Measurements from ENCODE around the gene CTDP1.
"Not testable (repeated sequence)": the region's sequence is repeated elsewhere in the genome, so short reads cannot be mapped to it uniquely, and the experiment has no call there.

CTDP1 gene

DNA sequence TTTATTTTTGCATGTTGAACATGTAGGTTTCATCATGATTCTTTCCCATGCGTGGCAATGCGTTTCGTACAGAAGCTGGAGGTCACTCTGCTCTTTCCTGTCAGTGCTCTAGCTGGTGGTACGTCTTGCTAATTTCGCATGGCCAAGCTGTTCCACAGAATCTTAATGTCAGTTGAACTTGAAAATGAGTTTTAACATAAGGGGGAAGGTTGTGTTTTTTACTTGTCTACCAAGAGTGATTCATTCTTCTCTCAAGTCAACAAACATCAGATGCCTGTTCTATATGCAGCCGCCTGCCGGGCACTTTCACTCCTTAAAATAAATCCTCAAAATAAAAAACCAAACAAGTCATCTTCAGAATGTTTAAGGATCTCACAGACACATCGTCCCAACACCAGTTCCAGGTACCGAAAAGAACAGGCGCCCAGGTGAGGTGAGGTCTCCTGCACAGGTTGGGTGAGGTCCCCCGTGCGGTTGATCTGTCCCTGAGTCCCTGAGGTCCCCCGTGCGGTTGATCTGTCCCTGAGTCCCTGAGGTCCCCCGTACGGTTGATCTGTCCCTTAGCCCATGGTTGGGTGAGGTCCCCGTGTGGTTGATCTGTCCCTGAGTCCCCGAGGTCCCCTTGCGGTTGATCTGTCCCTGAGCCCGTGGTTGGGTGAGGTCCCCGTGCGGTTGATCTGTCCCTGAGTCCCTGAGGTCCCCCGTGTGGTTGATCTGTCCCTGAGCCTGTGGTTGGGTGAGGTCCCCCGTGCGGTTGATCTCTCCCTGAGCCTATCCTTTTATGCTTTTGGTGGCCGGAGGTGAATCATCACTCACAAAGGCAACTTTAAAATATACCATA lies 61.1 kb downstream of the CTDP1 start:
- DNase-seq (ENCODE audit: low read depth) = no peak

DNA sequence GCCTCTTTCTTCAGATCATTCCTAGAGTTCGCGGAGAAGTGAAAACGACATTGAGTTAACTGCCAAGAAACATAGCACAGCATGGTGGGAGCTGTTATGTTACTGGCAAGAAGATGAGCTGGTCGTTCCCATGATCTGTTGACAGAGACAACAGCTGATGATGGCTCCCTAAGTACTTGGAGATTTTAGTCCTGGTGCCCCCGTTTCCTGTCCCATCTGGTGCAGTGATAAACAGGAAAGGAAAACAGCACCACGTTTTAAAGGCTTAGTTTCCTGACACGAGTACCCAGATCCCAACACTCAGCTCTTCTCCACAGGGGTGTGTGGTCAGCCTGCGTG lies 61.7 kb downstream of the CTDP1 start:
- no peak for DNase-seq (ENCODE audit: low read depth)

DNA sequence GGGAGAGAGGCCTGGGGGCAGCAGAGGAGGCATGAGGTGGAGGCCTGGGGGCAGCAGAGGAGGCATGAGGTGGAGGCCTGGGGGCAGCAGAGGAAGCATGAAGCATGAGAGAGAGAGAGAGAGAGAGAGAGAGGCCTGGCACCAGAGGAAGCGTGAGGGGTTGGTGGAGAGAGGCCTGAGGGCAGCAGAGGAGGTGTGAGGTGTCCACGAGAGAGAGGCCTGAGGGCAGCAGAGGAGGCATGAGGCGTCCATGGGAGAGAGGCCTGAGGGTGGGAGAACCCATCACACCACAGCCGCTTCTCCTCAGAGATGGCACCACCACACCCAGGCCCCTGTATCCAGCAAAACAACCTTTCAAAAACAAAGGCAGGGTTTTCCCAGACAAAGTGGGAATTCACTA lies 62.5 kb downstream of the CTDP1 start:
- DNase-seq (ENCODE audit: low read depth) = no peak

DNA sequence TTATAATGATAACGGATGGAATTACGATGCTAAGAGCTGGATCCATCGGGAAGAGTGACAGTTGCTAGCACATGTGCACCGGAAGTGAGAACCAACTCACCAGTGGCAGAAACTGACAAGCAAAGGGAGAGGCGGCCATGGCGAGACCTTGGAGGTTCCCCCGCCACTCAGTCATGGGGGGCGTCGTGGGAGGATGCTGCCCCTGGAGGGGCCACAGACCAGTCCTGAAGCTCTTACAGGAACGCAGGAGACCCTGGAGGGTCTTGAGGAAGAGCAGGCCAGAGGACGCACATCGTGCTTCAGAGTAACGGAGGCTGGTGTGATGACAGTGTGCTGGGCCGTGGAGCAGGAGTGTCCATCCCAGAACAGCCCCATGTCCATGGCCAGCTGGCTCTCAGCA lies 65.0 kb downstream of the CTDP1 start:
- no peak for DNase-seq (ENCODE audit: low read depth)

DNA sequence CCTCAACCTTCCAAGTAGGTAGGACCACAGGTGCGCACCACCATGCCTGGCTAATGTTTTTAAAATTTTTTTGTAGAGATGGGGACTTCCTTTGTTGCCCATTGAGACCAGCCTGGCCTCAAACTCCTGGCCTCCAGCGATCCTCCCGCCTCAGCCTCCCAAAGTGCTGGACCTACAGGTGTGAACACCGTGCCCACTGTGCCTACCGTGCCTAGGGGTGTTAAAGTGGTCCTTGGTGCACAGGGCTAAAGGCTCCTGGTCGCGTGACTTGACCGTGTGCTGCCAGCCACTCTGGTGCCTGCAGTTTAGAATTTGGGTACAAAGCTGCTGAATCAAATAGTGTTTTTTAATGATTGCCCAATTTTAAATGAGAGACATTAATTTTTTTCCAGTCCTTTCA lies 67.1 kb downstream of the CTDP1 start:
- no peak for DNase-seq (ENCODE audit: low read depth)

DNA sequence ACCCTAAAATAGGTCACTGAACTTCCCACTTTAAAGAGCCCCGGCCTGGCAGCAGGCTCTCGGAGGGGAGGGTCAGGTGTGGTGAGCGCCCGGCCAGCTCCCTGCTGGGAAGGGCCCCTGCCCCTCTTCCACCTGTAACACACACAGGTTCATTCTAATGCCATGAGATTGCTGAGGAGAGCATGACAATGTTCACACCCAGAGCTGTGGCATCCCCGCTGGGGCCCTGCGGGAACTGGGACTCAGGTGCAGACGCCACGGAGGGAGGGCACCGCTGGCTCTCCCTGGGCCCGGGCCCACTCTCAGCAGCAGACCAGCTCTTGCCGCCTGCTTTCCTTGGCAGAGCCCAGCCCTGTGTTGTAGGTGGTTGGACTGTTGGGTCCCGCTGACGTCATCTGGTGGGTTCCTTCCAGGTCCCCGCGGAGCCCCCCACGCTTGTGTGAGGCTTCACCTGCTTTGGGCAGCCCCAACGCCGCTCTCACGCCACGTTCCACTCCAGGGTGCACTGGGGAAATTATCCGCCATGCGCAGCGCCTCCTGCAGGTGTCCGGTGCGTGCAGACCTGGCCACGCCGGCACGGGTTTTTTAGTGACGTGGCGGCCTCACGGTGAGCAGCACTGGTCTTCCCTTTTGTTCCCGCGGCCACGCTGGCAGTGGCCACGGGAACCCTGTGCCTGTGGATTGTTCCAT lies 67.7 kb downstream of the CTDP1 start:
- DNase-seq (ENCODE audit: low read depth) = no peak

DNA sequence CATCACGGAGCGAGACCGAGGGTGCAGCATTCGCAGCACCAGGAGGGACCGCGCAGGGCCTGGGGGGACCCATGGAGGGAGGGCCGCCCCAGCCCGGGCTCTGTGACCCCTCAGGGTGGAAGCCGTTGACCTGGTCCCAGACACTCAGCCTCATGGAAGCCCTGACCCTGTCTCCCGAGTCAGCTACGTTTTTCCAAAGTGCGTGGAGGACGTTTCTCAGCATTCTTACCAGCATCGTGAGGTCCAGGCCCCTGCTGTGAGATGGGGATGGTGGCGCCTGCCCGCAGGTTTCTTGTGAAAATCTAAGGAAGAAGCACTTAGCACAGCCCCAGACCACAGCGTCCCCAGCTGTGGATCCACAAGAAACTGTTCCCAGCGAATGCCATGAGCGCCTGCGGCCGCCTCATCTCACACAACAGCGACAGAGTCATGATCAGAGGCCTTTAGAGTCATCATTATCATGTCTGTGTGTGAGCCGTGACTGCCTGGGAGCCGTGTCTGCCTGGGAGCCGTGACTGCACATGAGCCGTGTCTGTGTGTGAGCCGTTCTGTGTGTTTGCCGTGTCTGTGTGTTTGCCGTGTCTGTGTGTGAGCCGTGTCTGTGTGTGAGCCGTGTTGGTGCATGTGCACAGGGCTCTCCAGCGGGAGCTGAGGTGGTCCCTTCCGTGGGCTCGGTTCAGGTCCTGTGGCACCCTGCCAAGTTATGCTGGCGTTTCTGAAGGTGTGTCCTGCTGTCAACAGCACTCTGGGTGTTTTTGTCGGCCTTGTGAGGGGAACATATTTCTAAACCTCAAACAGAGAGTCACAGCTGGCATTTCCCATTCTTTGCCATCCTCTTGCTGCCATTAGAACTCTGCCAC lies 68.9 kb downstream of the CTDP1 start:
- no peak for DNase-seq (ENCODE audit: low read depth)

DNA sequence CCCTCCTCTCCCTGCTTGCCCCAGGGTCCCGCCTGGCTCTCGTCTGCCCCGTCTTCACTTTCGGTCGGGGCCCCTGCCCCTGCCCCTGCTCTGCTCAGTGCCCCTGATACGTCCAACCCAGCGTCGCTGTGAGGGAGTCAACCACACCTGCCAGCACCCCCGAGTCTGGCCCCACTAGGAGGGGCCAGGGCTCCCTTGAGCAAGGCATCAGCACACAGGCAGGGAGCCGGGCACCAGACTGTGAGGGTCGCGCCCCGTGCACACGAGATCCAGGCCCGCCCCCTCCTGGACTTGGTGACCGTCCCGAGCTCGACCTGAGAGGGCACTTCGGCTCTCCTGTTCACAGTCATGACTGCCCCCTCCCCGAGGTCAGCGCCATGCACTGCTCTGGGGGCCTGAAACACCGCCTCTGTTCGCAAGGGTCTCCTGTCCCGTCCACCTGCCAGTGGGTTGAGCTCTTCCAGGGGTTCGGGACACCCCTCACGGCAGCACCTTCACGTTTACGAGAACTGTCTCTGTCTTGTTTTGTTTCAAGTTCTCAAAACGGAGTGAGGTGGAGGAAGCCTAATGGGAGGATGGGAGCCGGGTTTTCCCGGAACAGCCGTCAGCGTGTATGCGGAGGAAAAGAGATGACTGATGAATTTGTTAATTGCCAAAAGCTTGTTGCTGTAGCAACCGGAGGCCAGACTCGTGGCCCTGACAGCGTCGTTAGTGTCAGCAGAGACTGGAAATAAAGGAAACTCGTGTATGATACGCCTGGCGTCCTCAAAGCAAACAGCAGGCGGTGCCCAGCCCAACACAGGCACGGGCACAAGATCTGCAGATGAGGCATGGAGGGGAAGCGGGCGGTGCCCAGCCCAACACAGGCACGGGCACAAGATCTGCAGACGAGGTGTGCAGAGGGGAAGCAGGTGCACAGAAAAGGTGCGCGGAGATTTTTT lies 69.9 kb downstream of the CTDP1 start:
- DNase-seq (ENCODE audit: low read depth) = no peak

DNA sequence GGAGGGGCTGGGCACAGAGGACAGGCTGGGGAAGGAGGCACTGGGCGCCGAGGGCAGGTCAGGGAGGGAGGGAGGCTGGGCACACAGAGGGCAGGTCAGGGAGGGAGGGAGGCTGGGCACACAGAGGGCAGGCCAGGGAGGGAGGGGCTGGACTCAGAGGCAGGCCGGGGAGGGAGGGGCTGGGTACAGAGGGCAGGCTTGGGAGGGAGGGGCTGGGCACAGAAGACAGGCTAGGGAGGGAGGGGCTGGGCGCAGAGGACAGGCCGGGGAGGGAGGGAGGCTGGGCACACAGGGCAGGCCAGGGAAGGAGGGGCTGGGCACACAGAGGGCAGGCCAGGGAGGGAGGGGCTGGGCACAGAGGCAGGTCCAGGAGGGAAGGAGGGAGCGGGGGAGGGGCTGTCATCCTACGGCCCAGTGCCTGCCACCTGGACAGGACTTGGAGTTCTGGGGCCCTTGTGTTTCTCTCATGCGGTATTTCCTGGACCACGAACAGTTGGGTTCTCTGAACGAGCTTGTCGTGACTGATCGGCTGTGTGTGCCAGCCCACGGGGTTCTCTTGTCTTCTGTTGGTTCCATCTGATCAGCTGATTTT lies 71.5 kb downstream of the CTDP1 start:
- DNase-seq (ENCODE audit: low read depth) = no peak

DNA sequence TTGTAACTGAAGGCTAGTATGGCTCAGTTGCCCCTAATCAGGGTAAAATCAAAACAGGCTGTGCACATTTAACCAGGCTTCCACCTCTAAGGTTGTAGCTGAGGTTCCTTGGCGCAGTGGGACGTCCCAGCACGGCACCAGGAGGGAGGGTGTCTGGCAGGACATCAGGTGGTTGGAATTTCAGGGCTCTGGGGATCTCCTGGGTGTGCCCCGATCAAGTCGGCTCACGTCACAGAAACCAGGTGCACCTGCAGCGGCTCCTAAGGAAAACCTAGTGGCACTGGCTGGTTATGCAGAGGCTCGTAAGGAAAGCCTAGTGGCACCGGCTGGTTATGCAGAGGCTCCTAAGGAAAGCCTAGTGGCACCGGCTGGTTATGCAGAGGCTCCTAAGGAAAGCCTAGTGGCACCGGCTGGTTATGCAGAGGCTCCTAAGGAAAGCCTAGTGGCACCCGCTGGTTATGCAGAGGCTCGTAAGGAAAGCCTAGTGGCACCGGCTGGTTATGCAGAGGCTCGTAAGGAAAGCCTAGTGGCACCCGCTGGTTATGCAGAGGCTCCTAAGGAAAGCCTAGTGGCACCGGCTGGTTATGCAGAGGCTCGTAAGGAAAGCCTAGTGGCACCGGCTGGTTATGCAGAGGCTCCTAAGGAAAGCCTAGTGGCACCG lies 72.4 kb downstream of the CTDP1 start:
- DNase-seq (ENCODE audit: low read depth) = not testable (repeated sequence)

DNA sequence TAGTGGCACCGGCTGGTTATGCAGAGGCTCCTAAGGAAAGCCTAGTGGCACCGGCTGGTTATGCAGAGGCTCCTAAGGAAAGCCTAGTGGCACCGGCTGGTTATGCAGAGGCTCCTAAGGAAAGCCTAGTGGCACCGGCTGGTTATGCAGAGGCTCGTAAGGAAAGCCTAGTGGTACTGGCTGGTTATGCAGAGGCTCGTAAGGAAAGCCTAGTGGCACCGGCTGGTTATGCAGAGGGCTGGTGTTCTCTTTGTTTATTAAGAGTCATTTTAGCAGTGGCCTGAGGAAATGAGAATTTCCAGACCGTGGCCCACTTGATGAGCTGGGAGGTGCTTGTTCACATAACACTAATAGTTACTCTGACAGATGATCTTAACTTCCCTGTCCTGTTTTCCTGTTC lies 73.3 kb downstream of the CTDP1 start:
- DNase-seq (ENCODE audit: low read depth) = not testable (repeated sequence)

DNA sequence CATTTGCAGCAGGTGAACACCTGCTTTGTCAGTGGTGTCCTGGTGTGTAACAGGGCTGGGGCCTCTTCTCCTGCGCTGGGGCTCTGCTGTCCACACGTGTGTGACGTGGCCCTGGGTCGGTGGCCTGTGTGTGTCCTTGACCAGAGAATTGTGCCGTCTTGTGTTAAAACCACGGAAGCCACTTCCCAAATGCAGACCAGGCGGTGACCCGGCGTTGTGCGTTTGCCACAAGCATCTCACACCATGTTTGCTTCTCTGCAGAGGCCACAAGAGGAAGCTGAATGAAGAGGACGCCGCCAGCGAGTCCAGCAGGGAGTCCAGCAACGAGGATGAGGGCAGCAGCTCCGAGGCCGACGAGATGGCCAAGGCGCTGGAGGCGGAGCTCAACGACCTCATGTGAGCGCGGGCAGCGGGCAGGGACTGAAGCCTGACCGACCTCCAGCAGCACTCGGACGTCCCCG lies 73.8 kb downstream of the CTDP1 start:
- no peak for DNase-seq (ENCODE audit: low read depth)

DNA sequence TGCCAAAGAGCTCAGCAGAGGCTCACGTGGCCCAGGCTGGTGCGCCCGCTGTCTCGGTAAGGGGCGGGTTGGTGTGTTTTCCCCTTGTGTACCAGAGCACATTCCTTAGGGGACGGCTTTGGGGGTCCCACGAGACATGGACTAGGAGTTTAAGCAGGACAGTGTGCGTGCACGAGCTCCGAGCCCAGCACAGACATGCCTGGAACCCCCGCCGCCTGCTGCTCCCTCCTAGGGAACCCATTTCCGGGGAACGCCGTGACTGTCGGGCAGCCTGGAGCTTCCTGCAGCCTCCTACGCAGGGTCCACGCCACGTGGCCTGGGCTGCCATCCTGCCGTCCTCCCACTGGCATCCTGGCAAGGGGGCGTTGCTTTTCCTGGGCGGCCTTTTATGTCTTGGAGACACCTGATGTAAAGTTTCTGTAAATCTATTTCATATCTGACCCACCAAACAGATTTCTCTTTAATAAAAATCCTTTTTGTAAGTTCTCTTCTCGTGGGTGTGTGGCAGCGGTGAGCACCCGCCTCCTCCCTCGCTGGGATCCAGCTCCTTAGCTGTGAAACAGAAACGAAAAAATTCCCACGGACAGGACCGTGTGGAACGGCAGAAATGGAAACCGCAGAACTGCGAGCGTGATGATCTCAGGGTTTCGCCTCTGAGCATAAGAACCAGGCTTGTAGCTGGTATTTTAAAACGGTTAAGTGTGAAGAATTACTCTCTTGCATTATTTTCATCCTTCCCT lies 74.6 kb downstream of the CTDP1 start:
- DNase-seq (ENCODE audit: low read depth) = no peak

DNA sequence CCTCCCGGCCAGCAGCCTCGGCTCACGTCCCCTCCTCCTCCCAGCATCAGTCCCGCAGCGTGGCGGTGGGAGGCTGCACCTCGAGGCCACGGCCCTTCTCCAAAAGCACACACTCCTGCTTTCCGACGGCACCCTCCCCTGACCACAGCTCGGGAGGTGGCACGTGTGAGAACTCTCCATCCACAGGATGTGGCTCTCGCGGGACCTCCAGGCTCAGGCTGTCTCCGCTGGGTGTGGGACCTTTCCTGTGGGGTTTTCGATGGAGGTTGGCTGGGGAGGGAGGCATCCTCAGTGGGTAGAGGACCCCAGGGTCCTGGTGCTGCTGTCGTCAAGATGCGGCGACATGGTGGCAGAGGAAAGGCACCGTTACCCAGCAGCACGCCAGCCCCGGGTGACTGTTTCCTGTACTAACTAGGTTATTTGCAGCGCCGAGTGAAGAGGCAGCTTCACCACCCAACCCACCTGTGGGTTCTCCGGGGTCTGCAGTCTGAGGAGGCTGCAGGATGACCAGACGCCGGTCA lies 75.3 kb downstream of the CTDP1 start:
- DNase-seq (ENCODE audit: low read depth) = no peak

DNA sequence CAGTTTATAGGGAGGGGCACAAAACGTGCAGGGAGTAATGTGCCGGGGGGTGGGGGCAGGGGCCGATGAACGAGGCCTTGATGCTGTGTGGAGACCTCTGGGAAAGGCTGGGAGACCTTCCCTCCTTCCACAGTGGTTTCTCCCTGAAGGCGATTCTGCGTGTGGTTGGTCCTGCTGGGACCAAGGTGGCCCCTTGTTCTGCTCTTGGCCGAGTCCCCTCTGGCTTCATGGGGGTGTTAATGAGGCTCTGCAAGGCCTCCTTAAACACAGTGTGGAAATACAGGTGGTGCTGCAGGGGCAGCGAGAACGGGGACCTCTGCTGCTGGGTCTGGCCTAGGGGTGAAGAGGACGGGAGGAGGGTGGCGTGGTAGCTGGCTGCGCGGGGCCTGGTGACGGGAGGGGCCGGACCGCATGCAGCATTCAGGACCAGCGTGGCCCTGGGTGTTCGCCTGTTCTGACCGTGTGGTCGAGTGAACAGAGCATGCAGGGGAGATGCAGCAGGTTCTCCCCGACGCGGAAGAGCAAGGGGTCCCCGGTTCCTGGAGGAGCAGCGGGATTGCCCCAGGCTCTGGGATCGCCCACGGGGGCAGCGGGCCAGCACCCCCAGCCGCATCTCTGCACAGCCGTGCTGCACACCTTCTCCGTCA lies 76.0 kb downstream of the CTDP1 start:
- DNase-seq (ENCODE audit: low read depth) = no peak

DNA sequence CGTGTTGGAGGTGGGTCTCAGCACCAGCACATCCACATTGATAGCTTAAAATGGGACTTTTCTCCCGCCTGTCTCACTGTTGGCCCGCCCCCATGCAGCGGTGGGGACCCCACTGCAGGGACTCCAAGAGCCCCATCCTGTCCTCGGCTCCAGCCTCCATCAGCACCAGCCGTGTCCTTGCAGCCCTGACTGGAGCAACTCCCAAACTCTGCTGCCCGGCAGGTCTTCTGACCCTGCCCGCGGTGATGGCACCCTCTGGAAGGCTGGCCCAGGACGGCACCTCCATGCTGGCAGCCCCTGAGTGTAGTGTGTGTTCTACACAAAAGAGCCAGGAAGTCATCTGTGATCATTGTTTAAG lies 76.5 kb downstream of the CTDP1 start:
- DNase-seq (ENCODE audit: low read depth) = no peak

DNA sequence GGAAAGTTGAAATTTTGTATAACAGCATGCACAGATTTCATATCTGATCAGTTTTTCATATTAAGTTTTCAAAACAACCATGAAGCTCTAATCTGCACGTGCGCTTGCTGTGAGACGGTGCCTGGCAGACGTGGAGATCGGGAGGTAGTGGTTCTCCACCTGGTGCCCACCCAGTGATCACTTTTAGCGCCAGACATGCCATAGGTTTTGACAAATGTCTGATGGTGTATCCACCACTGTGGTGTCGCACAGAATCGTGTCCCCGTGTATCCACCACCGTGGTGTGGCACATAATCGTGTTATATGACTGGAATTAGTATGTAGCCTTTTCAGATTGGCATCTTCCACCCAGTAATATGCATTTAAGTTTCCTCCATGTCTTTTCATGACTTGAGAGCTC lies 77.2 kb downstream of the CTDP1 start:
- no peak for DNase-seq (ENCODE audit: low read depth)

DNA sequence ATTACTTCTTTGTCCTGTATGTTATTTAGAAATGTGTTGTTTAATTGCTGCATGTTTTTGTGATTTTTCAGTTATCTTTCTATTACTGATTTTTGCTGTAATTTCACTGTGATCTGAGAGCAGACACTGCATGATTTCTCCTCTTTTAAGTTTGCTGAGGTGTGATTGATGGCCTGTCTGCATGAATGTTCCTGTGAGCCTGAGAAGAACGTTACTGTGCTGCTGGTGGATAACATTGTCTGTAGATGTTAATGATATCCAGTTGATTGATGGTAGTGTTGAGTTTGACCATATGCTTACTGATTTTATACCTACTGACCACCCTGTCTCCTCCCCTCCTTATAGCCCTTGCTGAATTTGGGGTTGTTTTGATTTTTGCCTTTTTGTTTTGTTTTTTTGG lies 80.7 kb downstream of the CTDP1 start:
- DNase-seq (ENCODE audit: low read depth) = no peak

DNA sequence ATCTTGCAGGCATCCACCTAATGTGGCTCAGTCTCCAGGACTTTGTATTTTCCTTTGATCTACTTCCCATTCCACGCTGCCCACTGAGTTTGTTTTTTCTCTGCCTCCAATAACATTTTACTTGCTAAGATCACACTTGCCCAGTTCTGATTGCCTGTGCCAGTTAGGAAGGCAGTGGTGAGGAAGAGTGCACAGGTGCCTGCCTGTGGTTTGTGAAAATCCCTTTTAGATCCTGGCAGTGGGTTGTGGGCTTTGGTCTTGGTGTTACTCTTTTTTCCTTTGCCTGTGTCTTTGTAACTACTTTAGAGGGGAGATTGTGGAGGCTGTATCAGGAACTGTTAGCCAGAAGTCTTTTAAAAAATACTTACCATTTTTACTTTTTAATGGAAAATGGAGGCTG lies 81.3 kb downstream of the CTDP1 start:
- no peak for DNase-seq (ENCODE audit: low read depth)

All from stimulated activated CD4-positive, alpha-beta T cell treated with anti-CD3 and anti-CD28 coated beads, Interleukin-2, amount 100 ng/mL, for 4 hours (primary cell).